HCT116 (cell line): ENCODE data around the gene SNN. TPM values are rescaled to one million over a fixed set of nuclear protein-coding genes. Genes with fewer than 3 reads are reported as not detected.

Source experiments
- ATAC-seq: fragments of 200-7000 bp; cut with Tn5 transposase; 2 replicates; pipeline ENCODE4 v1.9.1; 2020; ENCODE audit warnings: mild to moderate bottlenecking, moderate library complexity
- BruUV-seq: library from RNA; stranded (reverse); fragments of 400-500 nt; replicated peaks from 2 replicates; lab custom pipeline; 2021; lab: Mats Ljungman, UMichigan
- CTCF ChIA-PET: fragments of 300-600 bp; sonication (Branson Sonifier 250); formaldehyde crosslinking; loops from one replicate; lab custom pipeline; 2021; ENCODE audit warnings: antibody characterized with exemption; lab: Charles Lee
- POLR2A ChIA-PET: fragments of 300-600, 350-600 bp; sonication (Branson Sonifier 250); formaldehyde crosslinking; loops from one replicate; lab custom pipeline; 2021; ENCODE audit warnings: antibody characterized with exemption; lab: Charles Lee
- RAD21 ChIA-PET, 2 experiments: fragments of 300-600 bp; sonication (Branson Sonifier 250); formaldehyde crosslinking; loops; one replicate each; lab custom pipeline; 2023; ENCODE audit warnings: low total read pairs in 2 of 2; ENCODE audit not compliant: uncharacterized antibody in 2 of 2, unreplicated experiment in 2 of 2, low non-redundant PET in 1 of 2; lab: Charles Lee
- DNase-seq: peaks from one replicate; pipeline ENCODE4 v3.0.0-alpha.2; 2010; ENCODE audit warnings: low read depth, low spot score
- H2AFZ ChIP-seq: fragments of 200-600 bp; shearing (Covaris generic), sonication (generic); 2 replicates; pipeline ENCODE4 v1.6.1; 2017; ENCODE audit warnings: low read depth, mixed run types, mixed read lengths, antibody characterized with exemption, low read length; ENCODE audit not compliant: poor library complexity, severe bottlenecking
- H3K27ac ChIP-seq: 2 replicates; pipeline ENCODE4 v1.5.1; 2012; ENCODE audit warnings: low read depth, low read length
- H3K27me3 ChIP-seq: fragments of 200-600 bp; sonication (generic); 2 replicates; pipeline ENCODE4 v1.6.1; 2016; ENCODE audit warnings: mixed run types, low read length, mixed read lengths; ENCODE audit not compliant: insufficient read depth
- H3K36me3 ChIP-seq, 2 experiments: fragments of 200-500 bp in 1 of 2; fragments of 200-600 bp in 1 of 2; sonication (Bioruptor generic) in 1 of 2; sonication (generic) in 1 of 2; 2 replicates each; pipeline versions ENCODE4 v1.5.1 to v1.6.1; 2014 to 2016; ENCODE audit warnings: low read length in 2 of 2, inconsistent platforms in 1 of 2, mixed read lengths in 1 of 2, mixed run types in 1 of 2; ENCODE audit not compliant: insufficient read depth in 2 of 2, control insufficient read depth in 1 of 2
- H3K4me1 ChIP-seq, 2 experiments: fragments of 200-600 bp in 1 of 2; sonication (generic) in 1 of 2; 2 replicates each; pipeline versions ENCODE4 v1.5.1 to v1.6.1; 2012 to 2017; ENCODE audit warnings: low read length in 2 of 2, inconsistent platforms in 1 of 2, mild to moderate bottlenecking in 1 of 2, mixed read lengths in 1 of 2, mixed run types in 1 of 2, moderate library complexity in 1 of 2; ENCODE audit not compliant: insufficient read depth in 2 of 2, control insufficient read depth in 1 of 2
- H3K4me2 ChIP-seq: fragments of 200-600 bp; sonication (generic); 2 replicates; pipeline ENCODE4 v1.6.1; 2017; ENCODE audit warnings: mixed run types, low read length, mixed read lengths
- H3K4me3 ChIP-seq, 2 experiments: fragments of 200-600 bp in 1 of 2; sonication (generic) in 1 of 2; replicated peaks in 1 of 2; 2 replicates each; pipeline ENCODE4 v1.5.1; 2011 to 2016; ENCODE audit warnings: low read length in 2 of 2, control low read depth in 1 of 2, low read depth in 1 of 2, mild to moderate bottlenecking in 1 of 2, mixed read lengths in 1 of 2, mixed run types in 1 of 2
- H3K79me2 ChIP-seq: fragments of 200-600 bp; sonication (generic); 2 replicates; pipeline ENCODE4 v1.6.1; 2017; ENCODE audit warnings: mild to moderate bottlenecking, mixed run types, low read length, moderate library complexity, mixed read lengths; ENCODE audit not compliant: insufficient read depth
- H3K9ac ChIP-seq: fragments of 200-600 bp; sonication (generic); 2 replicates; pipeline ENCODE4 v1.6.1; 2016; ENCODE audit warnings: low read length, mixed read lengths
- H3K9me2 ChIP-seq: fragments of 200-600 bp; sonication (generic), shearing (Covaris generic); 2 replicates; pipeline ENCODE4 v1.6.1; 2017; ENCODE audit warnings: mixed run types, mild to moderate bottlenecking, moderate library complexity; ENCODE audit not compliant: insufficient read depth
- H3K9me3 ChIP-seq, 2 experiments: fragments of 200-500 bp in 1 of 2; fragments of 200-600 bp in 1 of 2; sonication (Bioruptor generic) in 1 of 2; sonication (generic) in 1 of 2; 2 replicates each; pipeline ENCODE4 v1.6.1; 2014 to 2017; ENCODE audit warnings: low read length in 2 of 2, mixed read lengths in 2 of 2, inconsistent platforms in 1 of 2, low read depth in 1 of 2, mild to moderate bottlenecking in 1 of 2, mixed run types in 1 of 2, moderate library complexity in 1 of 2; ENCODE audit not compliant: control insufficient read depth in 1 of 2, insufficient read depth in 1 of 2
- H4K20me1 ChIP-seq: fragments of 200-600 bp; sonication (generic), shearing (Covaris generic); 2 replicates; pipeline ENCODE4 v1.6.1; 2017; ENCODE audit warnings: mixed run types, mild to moderate bottlenecking, moderate library complexity; ENCODE audit not compliant: insufficient read depth
- EGR1 ChIP-seq: IDR thresholded peaks from 2 replicates; pipeline ENCODE4 v1.6.1; 2012; ENCODE audit warnings: low read depth
- ELF1 ChIP-seq: IDR thresholded peaks from 2 replicates; pipeline ENCODE4 v1.6.1; 2012; ENCODE audit warnings: low read depth, borderline replicate concordance
- FOSL1 ChIP-seq: IDR thresholded peaks from 2 replicates; pipeline ENCODE4 v1.6.1; 2012; ENCODE audit warnings: low read depth
- JUND ChIP-seq: IDR thresholded peaks from 2 replicates; pipeline ENCODE4 v1.6.1; 2012
- POLR2AphosphoS5 ChIP-seq: IDR thresholded peaks from 2 replicates; pipeline ENCODE4 v1.6.1; 2011; ENCODE audit warnings: mild to moderate bottlenecking, low read depth, low read length, moderate library complexity
- RAD21 ChIP-seq: IDR thresholded peaks from 2 replicates; pipeline ENCODE4 v1.6.1; 2012; ENCODE audit warnings: low read depth, mild to moderate bottlenecking
- SP1 ChIP-seq: IDR thresholded peaks from 2 replicates; pipeline ENCODE4 v1.6.1; 2012; ENCODE audit warnings: low read depth
- YY1 ChIP-seq: IDR thresholded peaks from 2 replicates; pipeline ENCODE4 v1.6.1; 2011; ENCODE audit warnings: low read length, low read depth, moderate library complexity, mild to moderate bottlenecking; ENCODE audit not compliant: insufficient replicate concordance; ENCODE audit errors: extremely low read depth
- ZFX ChIP-seq: fragments of 450-650 bp; IDR thresholded peaks from 2 replicates; pipeline ENCODE4 v1.6.1; 2017
- intact Hi-C: fragments of 100-400 bp; cut with micrococcal nuclease; formaldehyde crosslinking; loops from 2 replicates; pipeline ENCODE4 v1.10.0; 2022
- total RNA-seq: library from RNA; stranded (reverse); gene quantifications from one replicate; pipeline ENCODE4 v1.2.1, GENCODE V29; 2021; ENCODE audit not compliant: unreplicated experiment
- TF ChIP-seq, protein P1 (sequence below), 3 experiments: fragments of 200-600 bp in 1 of 3; sonication (generic) in 1 of 3; IDR thresholded peaks in 2 of 3; conservative IDR thresholded peaks in 1 of 3; 2 replicates each; pipeline ENCODE4 v1.5.1; 2012 to 2017; ENCODE audit warnings: low read depth in 2 of 3, low read length in 2 of 3, antibody characterized with exemption in 1 of 3, borderline replicate concordance in 1 of 3, control low read depth in 1 of 3, mild to moderate bottlenecking in 1 of 3, mixed read lengths in 1 of 3, mixed run types in 1 of 3, moderate library complexity in 1 of 3; ENCODE audit not compliant: insufficient read depth in 1 of 3
- TF ChIP-seq, protein P2 (sequence below): IDR thresholded peaks from 2 replicates; pipeline ENCODE4 v1.6.1; 2011; ENCODE audit warnings: mild to moderate bottlenecking, low read length, moderate library complexity; ENCODE audit not compliant: insufficient replicate concordance; ENCODE audit errors: extremely low read depth

SNN gene
- total RNA-seq, 1 experiment from 2014 or later: 12.2 TPM

DNA sequence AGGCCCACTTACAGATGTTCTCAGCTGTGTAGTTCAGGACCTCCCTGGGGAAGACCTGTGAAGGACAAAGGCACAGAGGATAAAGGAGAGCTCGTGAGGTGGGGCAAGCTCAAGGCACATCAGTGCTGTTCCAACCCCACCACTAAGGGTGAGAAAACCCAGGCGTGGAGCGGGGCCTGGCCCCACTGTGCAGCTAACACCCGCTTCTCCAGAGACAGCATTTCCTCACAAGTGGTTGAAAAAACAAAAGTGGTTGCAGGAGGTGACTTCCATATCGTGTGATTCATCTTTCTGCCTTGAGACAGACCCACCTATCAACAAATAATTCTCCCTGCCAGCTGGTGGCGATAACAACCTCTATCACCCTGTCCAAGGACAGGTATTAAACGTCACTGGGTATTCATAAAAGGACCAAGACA lies 30.0 kb downstream of the SNN start:
- H2AFZ ChIP-seq: no peak overlapping the region
- ATAC-seq: peak; percentile 78
- no TSS peak for BruUV-seq
- no peak overlapping the region for H3K4me3 ChIP-seq
- H3K4me2 ChIP-seq: no peak overlapping the region
- no peak for TF ChIP-seq SP1
- TF ChIP-seq, protein P1, sequence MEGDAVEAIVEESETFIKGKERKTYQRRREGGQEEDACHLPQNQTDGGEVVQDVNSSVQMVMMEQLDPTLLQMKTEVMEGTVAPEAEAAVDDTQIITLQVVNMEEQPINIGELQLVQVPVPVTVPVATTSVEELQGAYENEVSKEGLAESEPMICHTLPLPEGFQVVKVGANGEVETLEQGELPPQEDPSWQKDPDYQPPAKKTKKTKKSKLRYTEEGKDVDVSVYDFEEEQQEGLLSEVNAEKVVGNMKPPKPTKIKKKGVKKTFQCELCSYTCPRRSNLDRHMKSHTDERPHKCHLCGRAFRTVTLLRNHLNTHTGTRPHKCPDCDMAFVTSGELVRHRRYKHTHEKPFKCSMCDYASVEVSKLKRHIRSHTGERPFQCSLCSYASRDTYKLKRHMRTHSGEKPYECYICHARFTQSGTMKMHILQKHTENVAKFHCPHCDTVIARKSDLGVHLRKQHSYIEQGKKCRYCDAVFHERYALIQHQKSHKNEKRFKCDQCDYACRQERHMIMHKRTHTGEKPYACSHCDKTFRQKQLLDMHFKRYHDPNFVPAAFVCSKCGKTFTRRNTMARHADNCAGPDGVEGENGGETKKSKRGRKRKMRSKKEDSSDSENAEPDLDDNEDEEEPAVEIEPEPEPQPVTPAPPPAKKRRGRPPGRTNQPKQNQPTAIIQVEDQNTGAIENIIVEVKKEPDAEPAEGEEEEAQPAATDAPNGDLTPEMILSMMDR (IDR thresholded peaks at IDR 0.05 in 2 of 3, conservative IDR thresholded peaks at IDR 0.05 in 1 of 3; ENCODE audit: borderline replicate concordance in 1 of 3, insufficient read depth in 1 of 3, low read depth in 2 of 3, low read length in 2 of 3): peak; percentile 16 to 39 (median 19); a peak in 3 of 6 replicates
- peak; percentile 31; the same call in 1 of the 2 replicates for TF ChIP-seq RAD21
- TF ChIP-seq ZFX: no peak
- no peak for TF ChIP-seq YY1
- no peak for TF ChIP-seq JUND
- intact Hi-C loops: no loop called here
- RAD21 ChIA-PET: no interaction called here
- H3K27ac ChIP-seq: no peak overlapping the region
- H3K79me2 ChIP-seq: peaks cover 13% of the 10 kb centered on the region; the same call in 1 of the 2 replicates
- H4K20me1 ChIP-seq: no peaks in the 10 kb centered on the region
- no peaks in the 10 kb centered on the region for H3K9me2 ChIP-seq
- no peaks in the 10 kb centered on the region for H3K9me3 ChIP-seq
- CTCF ChIA-PET: interaction anchor here (0.8 to 1.0 kb wide), 2 partner anchors 9 to 311 kb away, joined by 3 to 5 read pairs; no protein-coding TSS in a partner anchor
- no peaks in the 10 kb centered on the region for H3K27me3 ChIP-seq
- H3K4me1 ChIP-seq: no peaks in the 10 kb centered on the region
- DNase-seq: no peak
- POLR2A ChIA-PET: no interaction called here
- no peak overlapping the region for H3K9ac ChIP-seq
- H3K36me3 ChIP-seq: peaks cover 9 to 37% of the 10 kb centered on the region in 2 experiments; a peak in 2 of 4 replicates

DNA sequence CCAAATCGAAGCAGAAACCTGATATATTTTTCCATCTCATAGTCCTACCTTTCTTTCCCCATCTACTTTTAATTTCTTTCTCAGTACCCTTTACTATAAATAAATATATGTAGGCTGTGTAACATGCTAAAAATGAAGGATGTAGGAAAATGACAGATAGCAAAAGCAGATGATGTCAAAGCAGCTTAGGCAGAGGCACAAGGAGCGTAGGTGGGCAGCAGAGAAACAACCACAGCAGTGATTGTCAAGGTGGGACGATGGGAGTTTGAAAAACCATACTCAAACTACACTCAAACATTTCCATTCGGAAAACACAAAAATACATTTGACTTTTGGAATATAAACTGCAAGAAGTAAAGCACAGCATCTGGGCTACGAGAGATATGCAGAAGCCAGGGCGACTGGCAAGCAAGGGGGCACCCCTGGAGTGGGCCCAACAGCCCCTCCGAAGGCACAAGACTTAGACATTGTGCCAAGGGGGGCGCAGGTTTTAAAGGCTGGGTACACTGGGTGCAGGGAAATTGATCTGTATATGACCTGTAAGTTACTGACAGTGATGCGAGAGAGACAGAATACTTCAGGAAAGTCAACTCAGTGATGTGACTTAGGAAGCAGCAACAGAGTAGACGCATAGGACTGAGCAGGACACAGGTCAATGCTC lies 31.1 kb downstream of the SNN start:
- Histone ChIP-seq H3K4me1 (no peaks in the 10 kb centered on the region), H3K36me3 (peaks cover 9 to 37% of the 10 kb centered on the region in 2 experiments; a peak in 2 of 4 replicates), H3K79me2 (peaks cover 13% of the 10 kb centered on the region; the same call in 1 of the 2 replicates), H2AFZ (no peak overlapping the region), H3K27ac (no peak overlapping the region), H3K27me3 (no peaks in the 10 kb centered on the region), H4K20me1 (no peaks in the 10 kb centered on the region), H3K4me2 (no peak overlapping the region), H3K9me3 (no peaks in the 10 kb centered on the region), H3K9me2 (no peaks in the 10 kb centered on the region), H3K4me3 (no peak overlapping the region), H3K9ac (no peak overlapping the region)
- POLR2A ChIA-PET: no interaction called here
- CTCF ChIA-PET: no interaction called here
- intact Hi-C loops: no loop called here
- ATAC-seq (no peak), DNase-seq (no peak)
- RAD21 ChIA-PET: no interaction called here
- BruUV-seq: no TSS peak
- TF ChIP-seq FOSL1 (no peak), POLR2AphosphoS5 (no peak), ELF1 (no peak), YY1 (no peak), EGR1 (no peak), JUND (no peak), SP1 (no peak)
- TF ChIP-seq, protein P2, sequence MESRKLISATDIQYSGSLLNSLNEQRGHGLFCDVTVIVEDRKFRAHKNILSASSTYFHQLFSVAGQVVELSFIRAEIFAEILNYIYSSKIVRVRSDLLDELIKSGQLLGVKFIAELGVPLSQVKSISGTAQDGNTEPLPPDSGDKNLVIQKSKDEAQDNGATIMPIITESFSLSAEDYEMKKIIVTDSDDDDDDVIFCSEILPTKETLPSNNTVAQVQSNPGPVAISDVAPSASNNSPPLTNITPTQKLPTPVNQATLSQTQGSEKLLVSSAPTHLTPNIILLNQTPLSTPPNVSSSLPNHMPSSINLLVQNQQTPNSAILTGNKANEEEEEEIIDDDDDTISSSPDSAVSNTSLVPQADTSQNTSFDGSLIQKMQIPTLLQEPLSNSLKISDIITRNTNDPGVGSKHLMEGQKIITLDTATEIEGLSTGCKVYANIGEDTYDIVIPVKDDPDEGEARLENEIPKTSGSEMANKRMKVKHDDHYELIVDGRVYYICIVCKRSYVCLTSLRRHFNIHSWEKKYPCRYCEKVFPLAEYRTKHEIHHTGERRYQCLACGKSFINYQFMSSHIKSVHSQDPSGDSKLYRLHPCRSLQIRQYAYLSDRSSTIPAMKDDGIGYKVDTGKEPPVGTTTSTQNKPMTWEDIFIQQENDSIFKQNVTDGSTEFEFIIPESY: no peak
- TF ChIP-seq, protein P1 (IDR thresholded peaks at IDR 0.05 in 2 of 3, conservative IDR thresholded peaks at IDR 0.05 in 1 of 3; ENCODE audit: borderline replicate concordance in 1 of 3, insufficient read depth in 1 of 3, low read depth in 2 of 3, low read length in 2 of 3): no peak
